GOT3 (cell line): ENCODE results near the gene MRPL10.
"Not testable (repeated sequence)": the region's sequence is repeated elsewhere in the genome, so short reads cannot be mapped to it uniquely, and the experiment has no call there.

Experiments used
- DNase-seq: peaks from one replicate; lab custom pipeline; 2025; ENCODE audit warnings: mixed read lengths; lab: John Stamatoyannopoulos, UW

Gene MRPL10

GRCh38 chr17:47792457-47792856 lies 38.9 kb downstream of the MRPL10 start:
- no peak for DNase-seq

DNA sequence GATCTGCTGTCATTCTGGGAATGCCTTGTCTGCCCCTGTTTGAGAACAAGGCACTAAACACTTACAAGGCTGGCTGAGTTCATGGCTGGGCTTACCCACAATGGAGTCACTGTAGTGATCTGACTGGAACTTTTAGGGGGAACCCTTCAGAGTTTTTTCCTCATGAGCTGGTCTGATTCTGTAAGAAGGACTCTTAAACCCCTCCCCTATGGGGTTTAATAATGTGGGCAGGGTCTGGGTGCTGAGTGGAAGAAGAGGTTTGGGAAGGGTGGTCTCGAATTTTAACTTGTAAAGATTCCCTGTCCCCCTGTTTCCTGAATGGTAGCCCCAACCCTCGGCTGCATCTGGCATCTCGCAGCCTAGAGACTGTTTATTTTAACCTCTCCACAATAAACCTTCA lies 40.3 kb downstream of the MRPL10 start:
- DNase-seq = no peak

- no peak for DNase-seq
Measured at GRCh38 chr17:47789611-47790561, 41.5 kb downstream of the MRPL10 start.

DNA sequence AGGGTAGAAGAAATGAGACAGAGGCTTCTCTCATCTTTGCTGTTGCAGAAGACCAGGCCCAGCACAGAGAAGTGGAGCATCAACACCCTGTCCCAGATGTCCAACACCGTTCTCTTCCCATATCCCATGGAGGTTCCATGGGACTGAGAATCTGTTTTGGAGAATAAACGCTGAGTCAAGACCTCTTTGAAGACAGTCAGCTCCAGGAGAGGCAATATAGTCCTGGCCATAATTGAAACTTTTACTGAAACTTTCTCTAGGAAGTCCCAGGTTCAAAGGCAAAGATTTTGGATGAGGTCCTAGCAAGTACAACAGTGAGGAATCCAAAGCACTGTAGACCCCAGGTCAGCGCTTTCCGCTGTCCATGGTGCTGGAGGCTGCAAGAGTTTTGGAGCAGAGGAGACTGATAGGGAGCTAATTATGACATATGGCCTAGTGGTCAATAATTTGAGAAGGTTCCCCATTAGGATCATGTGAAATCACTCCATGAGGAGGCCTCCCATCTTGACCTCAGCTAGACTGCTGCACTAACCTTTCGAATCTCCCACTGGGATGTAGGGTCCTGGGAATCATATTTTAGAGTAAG lies 45.7 kb downstream of the MRPL10 start:
- no peak for DNase-seq

DNA sequence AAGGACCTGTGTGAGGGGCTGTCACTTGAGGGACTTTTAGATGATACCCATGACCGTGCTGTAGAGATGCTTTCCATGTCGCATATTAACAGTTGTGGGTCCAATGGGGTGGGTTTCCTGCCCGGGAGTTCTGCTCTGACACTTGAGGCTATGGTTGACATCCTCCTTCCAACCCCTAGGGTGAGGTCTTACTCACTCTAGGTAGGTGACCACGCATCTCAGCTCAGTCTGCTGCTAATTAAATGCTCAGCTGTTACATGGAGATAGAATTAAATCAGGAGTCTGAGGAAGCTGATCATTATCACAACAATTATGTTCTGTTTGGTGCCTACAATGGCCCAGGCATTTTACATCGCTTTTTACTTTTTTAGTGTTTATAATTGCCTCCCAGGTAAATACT lies 49.9 kb downstream of the MRPL10 start:
- no peak for DNase-seq

- no peak for DNase-seq
Measured at GRCh38 chr17:47778184-47778635, 53.1 kb downstream of the MRPL10 start.

DNA sequence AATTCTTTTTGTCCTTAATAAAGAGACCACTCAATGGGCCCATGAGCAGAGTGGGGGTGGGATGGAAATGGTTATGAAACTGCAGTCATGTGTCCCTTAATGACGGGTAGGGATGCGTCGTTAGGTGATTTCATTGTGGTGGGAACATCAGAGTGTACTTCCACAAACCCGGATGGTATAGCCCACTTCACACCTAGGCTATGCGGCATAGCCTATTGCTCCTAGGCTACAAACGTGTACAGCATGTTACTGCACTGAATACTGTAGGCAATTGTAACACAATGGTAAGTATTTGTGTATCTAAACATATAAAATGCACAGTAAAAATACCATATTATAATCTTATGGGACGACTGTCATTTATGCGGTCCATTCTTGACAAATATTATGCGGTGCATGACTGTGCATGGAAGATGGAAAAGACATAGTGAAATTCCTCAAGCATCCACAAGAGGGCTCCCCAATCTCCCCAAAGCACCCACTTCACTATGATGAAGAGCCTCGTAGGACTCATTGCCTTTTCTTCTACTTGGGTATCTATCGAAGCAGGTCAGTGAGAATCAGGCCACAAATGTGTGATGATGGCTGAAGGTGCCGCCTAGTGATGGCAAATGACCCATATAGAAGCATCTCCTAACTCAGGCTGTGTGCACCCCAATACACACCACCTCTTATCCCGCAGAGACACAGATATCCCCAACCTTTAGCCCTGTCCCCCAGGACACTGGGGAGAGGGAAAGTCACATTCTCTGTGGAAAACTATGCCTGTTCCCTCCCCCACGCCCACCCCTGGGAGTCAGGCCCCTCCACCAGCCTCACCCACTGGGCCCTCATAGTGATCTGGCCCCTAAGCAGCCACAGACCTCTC lies 54.8 kb downstream of the MRPL10 start:
- DNase-seq = no peak

- no peak for DNase-seq
Measured at GRCh38 chr17:47774987-47775580, 56.3 kb downstream of the MRPL10 start.

GRCh38 chr17:47774331-47774730 lies 57.0 kb downstream of the MRPL10 start:
- no peak for DNase-seq

- DNase-seq = not testable (repeated sequence)
Measured at GRCh38 chr17:47773649-47774048, 57.7 kb downstream of the MRPL10 start.
